Endothelial cell of umbilical vein (primary cell): ENCODE results near the gene ZNF132. TPM values are rescaled to one million over a fixed set of nuclear protein-coding genes. Genes with fewer than 3 reads are reported as not detected.

ENCODE experiments used
- BruUV-seq: library from RNA; stranded (reverse); fragments of 400-500 nt; replicated peaks from 2 replicates; lab custom pipeline; 2021; lab: Mats Ljungman, UMichigan
- CTCF ChIA-PET: fragments of 300-600, 350-600 bp; sonication (Branson Sonifier 250); formaldehyde crosslinking; loops from one replicate; lab custom pipeline; 2021; ENCODE audit warnings: antibody characterized with exemption, inconsistent platforms; lab: Charles Lee
- POLR2A ChIA-PET: fragments of 300-600, 350-600 bp; sonication (Branson Sonifier 250); formaldehyde crosslinking; loops from one replicate; lab custom pipeline; 2021; ENCODE audit warnings: antibody characterized with exemption, inconsistent platforms; lab: Charles Lee
- DNase-seq: peaks from one replicate; pipeline ENCODE4 v3.0.0-alpha.2; 2011; ENCODE audit warnings: low read depth, low spot score
- FAIRE-seq: peaks from 2 replicates; lab custom pipeline; 2011; peaks lifted over from hg19 to GRCh38; lab: Jason Lieb, UNC
- H2AFZ ChIP-seq: 2 replicates; pipeline ENCODE4 v1.6.0; 2012; ENCODE audit warnings: low read depth, low read length, control low read depth, inconsistent platforms
- H3K27ac ChIP-seq: 2 replicates; pipeline ENCODE4 v1.5.1; 2011; ENCODE audit warnings: low read depth, mild to moderate bottlenecking, control low read depth, low read length, moderate library complexity; ENCODE audit not compliant: insufficient read depth
- H3K27me3 ChIP-seq, 2 experiments: 2 replicates each; pipeline versions ENCODE4 v1.6.0 to v1.6.1; 2011; ENCODE audit warnings: low read length in 2 of 2, mixed read lengths in 1 of 2; ENCODE audit not compliant: control insufficient read depth in 2 of 2, insufficient read depth in 2 of 2
- H3K36me3 ChIP-seq, 2 experiments: 2 replicates in 1 of 2; 3 replicates in 1 of 2; pipeline ENCODE4 v1.5.1; 2011; ENCODE audit warnings: low read length in 2 of 2, mild to moderate bottlenecking in 1 of 2, moderate library complexity in 1 of 2; ENCODE audit not compliant: control insufficient read depth in 2 of 2, insufficient read depth in 2 of 2; ENCODE audit errors: extremely low read depth in 1 of 2
- H3K4me1 ChIP-seq: 3 replicates; pipeline ENCODE4 v1.5.1; 2011; ENCODE audit warnings: mild to moderate bottlenecking, low read length; ENCODE audit not compliant: control insufficient read depth, insufficient read depth; ENCODE audit errors: extremely low read depth
- H3K4me2 ChIP-seq: 2 replicates; pipeline ENCODE4 v1.6.1; 2011; ENCODE audit warnings: low read length, control low read depth, mixed read lengths; ENCODE audit not compliant: insufficient read depth
- H3K4me3 ChIP-seq, 3 experiments: fragments of 200-600 bp in 1 of 3; sonication (generic), shearing (Covaris generic) in 1 of 3; replicated peaks in 1 of 3; 2 replicates each; pipeline ENCODE4 v1.5.1; 2011 to 2016; ENCODE audit warnings: control low read depth in 3 of 3, low read length in 3 of 3, mild to moderate bottlenecking in 2 of 3, inconsistent platforms in 1 of 3, low read depth in 1 of 3, moderate library complexity in 1 of 3; ENCODE audit not compliant: insufficient read depth in 1 of 3
- H3K79me2 ChIP-seq: 2 replicates; pipeline ENCODE4 v1.6.0; 2012; ENCODE audit warnings: low read length, inconsistent platforms; ENCODE audit not compliant: control insufficient read depth, insufficient read depth
- H3K9ac ChIP-seq: replicated peaks from 2 replicates; pipeline ENCODE3; 2011; ENCODE audit warnings: low read length, control low read depth; ENCODE audit not compliant: insufficient read depth; ENCODE audit errors: extremely low read depth
- H3K9me1 ChIP-seq: replicated peaks from 3 replicates; pipeline ENCODE4 v1.6.0; 2011; ENCODE audit warnings: mild to moderate bottlenecking, low read length; ENCODE audit not compliant: control insufficient read depth, insufficient read depth; ENCODE audit errors: extremely low read depth
- H3K9me3 ChIP-seq: replicated peaks from 2 replicates; pipeline ENCODE4 v1.5.1; 2012; ENCODE audit warnings: low read length, inconsistent platforms; ENCODE audit not compliant: control insufficient read depth, insufficient read depth
- H4K20me1 ChIP-seq: replicated peaks from 2 replicates; pipeline ENCODE3; 2011; ENCODE audit warnings: mild to moderate bottlenecking, low read length; ENCODE audit not compliant: control insufficient read depth, insufficient read depth; ENCODE audit errors: extremely low read depth
- CTCF ChIP-seq, 2 donors: IDR thresholded peaks; 1 replicate in 1 of 2; 2 replicates in 1 of 2; pipeline ENCODE4 v1.5.1; 2011; ENCODE audit warnings: low read length in 2 of 2, mild to moderate bottlenecking in 2 of 2, moderate library complexity in 2 of 2, control low read depth in 1 of 2, inconsistent platforms in 1 of 2, low read depth in 1 of 2; ENCODE audit not compliant: insufficient read depth in 1 of 2; ENCODE audit errors: extremely low read depth in 1 of 2
- EZH2 ChIP-seq: IDR thresholded peaks from 2 replicates; pipeline ENCODE4 v1.6.1; 2012; ENCODE audit warnings: borderline replicate concordance, low read depth, mild to moderate bottlenecking, moderate library complexity, low read length, inconsistent platforms; ENCODE audit not compliant: severe bottlenecking
- FOS ChIP-seq: IDR thresholded peaks from 2 replicates; pipeline ENCODE4 v1.6.1; 2011; ENCODE audit warnings: mild to moderate bottlenecking, low read length, moderate library complexity, borderline replicate concordance; ENCODE audit not compliant: insufficient read depth
- GATA2 ChIP-seq: IDR thresholded peaks from 2 replicates; pipeline ENCODE4 v1.7.0; 2011; ENCODE audit warnings: low read depth, mild to moderate bottlenecking, moderate library complexity, mixed read lengths, low read length; ENCODE audit not compliant: insufficient read length, insufficient read depth
- JUN ChIP-seq: IDR thresholded peaks from 2 replicates; pipeline ENCODE4 v1.6.1; 2011; ENCODE audit warnings: borderline replicate concordance, low read depth; ENCODE audit not compliant: insufficient read length, insufficient read depth
- MYC ChIP-seq: IDR thresholded peaks from one replicate; pipeline ENCODE4 v1.6.1; 2011; ENCODE audit warnings: mild to moderate bottlenecking, low read depth, low read length
- POLR2A ChIP-seq: IDR thresholded peaks from 2 replicates; pipeline ENCODE4 v1.6.1; 2012; ENCODE audit warnings: low read depth, mild to moderate bottlenecking, control low read depth, low read length
- POLR2AphosphoS5 ChIP-seq: IDR thresholded peaks from 2 replicates; pipeline ENCODE4 v1.6.1; 2012; ENCODE audit warnings: low read depth, mild to moderate bottlenecking, control low read depth, low read length, moderate library complexity; ENCODE audit not compliant: insufficient read depth
- dilution Hi-C: fragments of 300-500 bp; cut with MboI; formaldehyde crosslinking; loops from one replicate; pipeline ENCODE4 v1.15.0; 2019; ENCODE audit warnings: low sequenced_read_pairs; ENCODE audit not compliant: extremely low pct_ligation_motif_present
- intact Hi-C: fragments of 100-400 bp; cut with micrococcal nuclease; formaldehyde crosslinking; loops from one replicate; pipeline ENCODE4 v1.10.0; 2022
- polyA plus RNA-seq, 4 experiments: library from polyadenylated mRNA; depleted of rRNA in 3 of 4; stranded (reverse) in 3 of 4; unstranded in 1 of 4; fragments of >200 nt; gene quantifications; 2 replicates each; pipeline versions ENCODE4 v1.2.1 to v1.2.3, GENCODE V29; 2011 to 2012; ENCODE audit warnings: missing spikeins in 1 of 4
- total RNA-seq: library from RNA; stranded (reverse); gene quantifications from 2 replicates; pipeline ENCODE4 v1.2.3, GENCODE V29; 2021
- TF ChIP-seq, protein P1 (sequence below): IDR thresholded peaks from 2 replicates; pipeline ENCODE4 v1.6.1; 2011; ENCODE audit not compliant: insufficient read depth, insufficient read length

The ZNF132 gene
- total and polyA plus RNA-seq, 2 donors (not counting 3 experiments of a cell fraction or from before 2014, with no cell fraction given), result 0.54 to 4.2 TPM

GRCh38 chr19:58392945-58393724 is 46.8 kb downstream of the ZNF132 start:
- H3K4me3 ChIP-seq, result no peak overlapping the region
- FAIRE-seq (no peak), DNase-seq (no peak)
- H3K4me1 ChIP-seq, result peaks cover 8% of the 10 kb centered on the region
- H3K36me3 ChIP-seq, result peaks cover 11 to 21% of the 10 kb centered on the region in 2 experiments
- H3K27me3 ChIP-seq, result no peaks in the 10 kb centered on the region
- peaks cover 2% of the 10 kb centered on the region for H4K20me1 ChIP-seq
- no peak overlapping the region for H3K4me2 ChIP-seq
- H3K9me1 ChIP-seq, result no peaks in the 10 kb centered on the region
- TF ChIP-seq CTCF (IDR thresholded peaks at IDR 0.05; ENCODE audit: extremely low read depth in 1 of 2, insufficient read depth in 1 of 2, low read depth in 1 of 2, low read length in 2 of 2), result no peak
- no peak for TF ChIP-seq MYC
- no peak for TF ChIP-seq GATA2
- no peak for TF ChIP-seq POLR2A
- no peak for TF ChIP-seq FOS
- TF ChIP-seq JUN, result no peak
- no peak for TF ChIP-seq POLR2AphosphoS5
- TF ChIP-seq EZH2, result no peak
- TF ChIP-seq, protein P1, sequence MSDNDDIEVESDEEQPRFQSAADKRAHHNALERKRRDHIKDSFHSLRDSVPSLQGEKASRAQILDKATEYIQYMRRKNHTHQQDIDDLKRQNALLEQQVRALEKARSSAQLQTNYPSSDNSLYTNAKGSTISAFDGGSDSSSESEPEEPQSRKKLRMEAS, result no peak
- dilution Hi-C loops, result no loop called here
- no TSS peak for BruUV-seq
- intact Hi-C loops, result no loop called here
- no peak overlapping the region for H3K9ac ChIP-seq
- POLR2A ChIA-PET, result no interaction called here
- no peak overlapping the region for H3K27ac ChIP-seq
- CTCF ChIA-PET, result no interaction called here
- no peak overlapping the region for H2AFZ ChIP-seq
- peaks cover 26% of the 10 kb centered on the region for H3K79me2 ChIP-seq
- H3K9me3 ChIP-seq, result no peaks in the 10 kb centered on the region
